HEK293 (cell line): ENCODE results near the gene PAX6.
"Not testable (repeated sequence)": the region's sequence is repeated elsewhere in the genome, so short reads cannot be mapped to it uniquely, and the experiment has no call there.

Experiments used
- CTCF ChIP-seq: fragments of 450-650 bp; formaldehyde crosslinking; IDR thresholded peaks from 2 replicates; pipeline ENCODE4 v1.5.1; 2016; ENCODE audit warnings: missing biosample characterization, missing genetic modification characterization
- KLF16 ChIP-seq: fragments of 450-650 bp; formaldehyde crosslinking; IDR thresholded peaks from 2 replicates; pipeline ENCODE4 v1.5.1; 2017; ENCODE audit warnings: missing biosample characterization, missing genetic modification characterization
- PRDM10 ChIP-seq: fragments of 450-650 bp; formaldehyde crosslinking; IDR thresholded peaks from 2 replicates; pipeline ENCODE4 v1.5.1; 2016; ENCODE audit warnings: missing biosample characterization, missing genetic modification characterization
- REPIN1 ChIP-seq: fragments of 450-650 bp; formaldehyde crosslinking; IDR thresholded peaks from 2 replicates; pipeline ENCODE4 v1.5.1; 2017; ENCODE audit warnings: missing biosample characterization, missing genetic modification characterization, low read depth
- ZNF114 ChIP-seq: fragments of 450-650 bp; formaldehyde crosslinking; IDR thresholded peaks from 2 replicates; pipeline ENCODE4 v1.5.0; 2017; ENCODE audit warnings: missing biosample characterization, missing genetic modification characterization
- ZNF292 ChIP-seq: fragments of 450-650 bp; formaldehyde crosslinking; IDR thresholded peaks from 2 replicates; pipeline ENCODE4 v1.5.1; 2016; ENCODE audit warnings: low read depth, missing biosample characterization, missing genetic modification characterization, borderline replicate concordance
- ZNF37A ChIP-seq: fragments of 450-650 bp; IDR thresholded peaks from 2 replicates; pipeline ENCODE4 v1.5.1; 2018; ENCODE audit warnings: missing biosample characterization, missing genetic modification characterization
- ZNF513 ChIP-seq: fragments of 450-650 bp; IDR thresholded peaks from 2 replicates; pipeline ENCODE4 v1.5.1; 2018; ENCODE audit warnings: missing biosample characterization, missing genetic modification characterization
- ZNF544 ChIP-seq: fragments of 450-650 bp; formaldehyde crosslinking; IDR thresholded peaks from 2 replicates; pipeline ENCODE4 v1.5.0; 2017; ENCODE audit warnings: missing biosample characterization, missing genetic modification characterization
- ZNF558 ChIP-seq: fragments of 450-650 bp; formaldehyde crosslinking; IDR thresholded peaks from 2 replicates; pipeline ENCODE4 v1.5.1; 2016; ENCODE audit warnings: missing biosample characterization, missing genetic modification characterization
- ZSCAN18 ChIP-seq: fragments of 450-650 bp; formaldehyde crosslinking; IDR thresholded peaks from 2 replicates; pipeline ENCODE4 v1.5.1; 2016; ENCODE audit warnings: missing biosample characterization, missing genetic modification characterization

- not testable (repeated sequence) for TF ChIP-seq REPIN1 (tag by site-specific recombination); KLF16; CTCF; ZNF114 (tag by site-specific recombination); ZNF558; ZSCAN18 (tag by site-specific recombination); ZNF37A (tag by site-specific recombination); ZNF292 (tag by site-specific recombination); PRDM10 (tag by site-specific recombination); ZNF544 (tag by site-specific recombination); ZNF513 (tag by site-specific recombination)
Measured at GRCh38 chr11:31740731-31741368, 70.3 kb downstream of the PAX6 start.
